ENCODE data around the gene STAT1. TPM values are rescaled to one million over a fixed set of nuclear protein-coding genes. Genes with fewer than 3 reads are reported as not detected.

STAT1 gene
- polyA plus RNA-seq, 1 donor: 78.7 TPM

GRCh38 chr2:190942697-190943096 is 71.3 kb downstream of the STAT1 start:
- no peaks in the 10 kb centered on the region for H3K9me3 ChIP-seq (ENCODE audit: control insufficient read depth, low read depth, low read length)
- DNase-seq: no peak
- peaks cover 13% of the 10 kb centered on the region for H3K4me1 ChIP-seq (ENCODE audit: control insufficient read depth, insufficient read depth, low read length)
- H3K4me3 ChIP-seq (ENCODE audit: low read length): no peak overlapping the region
- no CpG with 5 or more reads among the region's 2 CpGs for WGBS (ENCODE audit: insufficient coverage, low lambda C conversion rate)
- no peak overlapping the region for H3K27ac ChIP-seq (ENCODE audit: low read length)
- no peaks in the 10 kb centered on the region for H3K36me3 ChIP-seq (ENCODE audit: control insufficient read depth, insufficient read depth, low read length)
- H3K27me3 ChIP-seq (ENCODE audit: control insufficient read depth, insufficient read depth, low read length): no peaks in the 10 kb centered on the region

- no peak for DNase-seq
- no peaks in the 10 kb centered on the region for H3K36me3 ChIP-seq (ENCODE audit: control insufficient read depth, insufficient read depth, low read length)
- WGBS (ENCODE audit: insufficient coverage, low lambda C conversion rate): no CpG with 5 or more reads among the region's 2 CpGs
- H3K4me3 ChIP-seq (ENCODE audit: low read length): no peak overlapping the region
- no peaks in the 10 kb centered on the region for H3K9me3 ChIP-seq (ENCODE audit: control insufficient read depth, low read depth, low read length)
- no peak overlapping the region for H3K27ac ChIP-seq (ENCODE audit: low read length)
- peaks cover 6% of the 10 kb centered on the region for H3K4me1 ChIP-seq (ENCODE audit: control insufficient read depth, insufficient read depth, low read length)
- H3K27me3 ChIP-seq (ENCODE audit: control insufficient read depth, insufficient read depth, low read length): no peaks in the 10 kb centered on the region
Measured at GRCh38 chr2:190941571-190941970, 72.4 kb downstream of the STAT1 start.

DNA sequence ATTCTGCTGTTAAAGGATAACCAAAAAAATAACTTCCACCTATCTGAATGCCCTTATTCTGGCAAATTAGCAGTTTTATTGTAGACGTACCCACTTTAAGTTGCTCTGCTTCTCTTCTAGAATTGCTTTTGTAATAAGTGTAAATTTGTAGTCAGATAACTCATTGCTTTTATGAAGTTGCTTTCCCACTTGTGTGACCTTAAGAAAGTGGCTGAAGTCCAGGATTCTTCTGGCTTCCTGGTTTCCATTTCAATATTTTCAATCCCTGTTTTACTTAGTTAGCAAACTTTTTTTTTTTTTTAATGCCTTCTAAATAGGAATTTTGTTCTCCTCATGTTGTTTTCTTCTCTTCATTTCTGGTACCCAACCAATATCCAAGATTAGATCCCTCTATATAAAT is 73.5 kb downstream of the STAT1 start:
- Histone ChIP-seq H3K36me3 (ENCODE audit: control insufficient read depth, insufficient read depth, low read length) (no peaks in the 10 kb centered on the region), H3K27me3 (ENCODE audit: control insufficient read depth, insufficient read depth, low read length) (no peaks in the 10 kb centered on the region), H3K9me3 (ENCODE audit: control insufficient read depth, low read depth, low read length) (no peaks in the 10 kb centered on the region), H3K27ac (ENCODE audit: low read length) (no peak overlapping the region), H3K4me1 (ENCODE audit: control insufficient read depth, insufficient read depth, low read length) (peaks cover 3% of the 10 kb centered on the region), H3K4me3 (ENCODE audit: low read length) (no peak overlapping the region)
- no peak for DNase-seq
- WGBS (ENCODE audit: insufficient coverage, low lambda C conversion rate): no CpG with 5 or more reads among the region's 1 CpG

DNA sequence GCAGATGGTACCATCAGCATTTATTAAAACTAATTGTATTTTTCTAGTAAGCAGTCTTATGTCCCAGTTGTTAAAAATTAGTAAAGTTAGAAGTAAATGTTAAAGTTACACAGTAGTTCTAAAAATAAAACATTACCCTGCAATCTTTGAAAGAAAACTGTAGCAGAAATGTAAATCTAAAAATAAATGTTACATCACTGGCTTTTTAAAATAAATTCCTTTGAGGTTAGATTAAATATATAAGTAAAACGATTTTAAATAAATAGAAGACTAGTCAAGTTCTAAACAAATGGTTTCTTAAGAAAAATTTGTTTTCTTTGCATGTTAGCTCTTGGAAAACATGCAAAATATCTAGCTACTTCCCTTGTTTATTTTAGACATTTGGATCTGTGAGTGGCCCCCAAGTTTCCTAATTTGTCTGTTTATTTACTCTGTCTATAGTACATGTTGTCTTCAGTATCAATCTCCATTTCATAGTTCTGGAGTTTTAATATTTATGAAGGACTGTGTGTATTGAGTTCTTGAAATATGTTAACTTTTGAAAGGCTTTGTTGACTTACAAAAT is 75.1 kb downstream of the STAT1 start:
- no peaks in the 10 kb centered on the region for H3K9me3 ChIP-seq (ENCODE audit: control insufficient read depth, low read depth, low read length)
- H3K27ac ChIP-seq (ENCODE audit: low read length): no peak overlapping the region
- no peaks in the 10 kb centered on the region for H3K27me3 ChIP-seq (ENCODE audit: control insufficient read depth, insufficient read depth, low read length)
- no peak for DNase-seq
- H3K4me3 ChIP-seq (ENCODE audit: low read length): no peak overlapping the region
- H3K36me3 ChIP-seq (ENCODE audit: control insufficient read depth, insufficient read depth, low read length): peaks cover 2% of the 10 kb centered on the region
- 50% methylated on average over 1 of the region's 1 CpG for WGBS (ENCODE audit: insufficient coverage, low lambda C conversion rate)
- peaks cover 3% of the 10 kb centered on the region for H3K4me1 ChIP-seq (ENCODE audit: control insufficient read depth, insufficient read depth, low read length)

GRCh38 chr2:190935054-190935453 is 78.9 kb downstream of the STAT1 start:
- H3K4me3 ChIP-seq (ENCODE audit: low read length): no peak overlapping the region
- H3K9me3 ChIP-seq (ENCODE audit: control insufficient read depth, low read depth, low read length): no peaks in the 10 kb centered on the region
- peaks cover 20% of the 10 kb centered on the region for H3K36me3 ChIP-seq (ENCODE audit: control insufficient read depth, insufficient read depth, low read length)
- DNase-seq: no peak
- H3K27me3 ChIP-seq (ENCODE audit: control insufficient read depth, insufficient read depth, low read length): no peaks in the 10 kb centered on the region
- H3K4me1 ChIP-seq (ENCODE audit: control insufficient read depth, insufficient read depth, low read length): peaks cover 4% of the 10 kb centered on the region
- no peak overlapping the region for H3K27ac ChIP-seq (ENCODE audit: low read length)

DNA sequence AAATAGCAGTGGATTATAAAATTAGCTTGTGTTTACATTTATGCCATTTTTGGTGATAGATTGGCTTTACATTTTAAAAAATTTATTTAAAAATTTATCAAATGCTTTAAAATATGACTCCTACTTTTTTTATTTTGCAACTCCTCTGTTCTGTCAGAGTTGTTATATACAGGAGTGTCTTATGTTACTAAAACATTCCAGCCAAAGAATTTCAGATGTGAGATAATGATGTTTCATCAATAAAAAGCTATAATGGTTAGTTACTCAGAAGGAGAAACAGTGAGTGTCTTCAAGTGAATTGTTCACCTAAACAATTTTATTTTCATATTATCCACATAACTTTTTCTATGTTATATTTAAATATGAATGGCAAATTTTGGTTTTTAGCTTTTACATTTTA is 80.6 kb downstream of the STAT1 start:
- Histone ChIP-seq H3K36me3 (ENCODE audit: control insufficient read depth, insufficient read depth, low read length) (peaks cover 30% of the 10 kb centered on the region), H3K27ac (ENCODE audit: low read length) (no peak overlapping the region), H3K27me3 (ENCODE audit: control insufficient read depth, insufficient read depth, low read length) (no peaks in the 10 kb centered on the region), H3K4me1 (ENCODE audit: control insufficient read depth, insufficient read depth, low read length) (peaks cover 4% of the 10 kb centered on the region), H3K4me3 (ENCODE audit: low read length) (no peak overlapping the region), H3K9me3 (ENCODE audit: control insufficient read depth, low read depth, low read length) (no peaks in the 10 kb centered on the region)
- no peak for DNase-seq

DNA sequence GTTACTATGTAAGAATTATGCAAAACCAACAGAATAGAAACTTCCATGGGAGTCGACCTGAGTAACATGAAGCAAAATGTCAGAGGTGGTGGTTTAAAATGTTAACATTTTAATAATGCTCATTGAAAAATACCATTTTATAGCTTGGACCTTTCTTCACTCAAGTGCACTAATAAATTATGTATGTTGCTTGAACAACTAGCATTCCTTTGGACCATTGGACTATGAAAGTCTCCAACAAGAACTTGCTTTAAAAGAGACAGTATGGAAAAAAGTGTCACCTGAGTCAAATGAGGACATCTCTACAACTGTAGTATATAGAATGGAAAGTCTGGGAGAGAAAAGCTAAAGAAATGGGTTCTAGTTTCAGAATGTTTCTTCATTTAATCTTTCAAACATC is 81.5 kb downstream of the STAT1 start:
- Histone ChIP-seq H3K4me3 (ENCODE audit: low read length) (no peak overlapping the region), H3K27me3 (ENCODE audit: control insufficient read depth, insufficient read depth, low read length) (no peaks in the 10 kb centered on the region), H3K9me3 (ENCODE audit: control insufficient read depth, low read depth, low read length) (no peaks in the 10 kb centered on the region), H3K27ac (ENCODE audit: low read length) (no peak overlapping the region), H3K36me3 (ENCODE audit: control insufficient read depth, insufficient read depth, low read length) (peaks cover 30% of the 10 kb centered on the region), H3K4me1 (ENCODE audit: control insufficient read depth, insufficient read depth, low read length) (peaks cover 4% of the 10 kb centered on the region)
- DNase-seq: no peak
- no CpG with 5 or more reads among the region's 1 CpG for WGBS (ENCODE audit: insufficient coverage, low lambda C conversion rate)

- Histone ChIP-seq H3K4me3 (ENCODE audit: low read length) (peak overlapping the region; percentile 41), H3K27ac (ENCODE audit: low read length) (peak overlapping the region; percentile 35), H3K4me1 (ENCODE audit: control insufficient read depth, insufficient read depth, low read length) (peaks cover 17% of the 10 kb centered on the region), H3K36me3 (ENCODE audit: control insufficient read depth, insufficient read depth, low read length) (peaks cover 34% of the 10 kb centered on the region), H3K27me3 (ENCODE audit: control insufficient read depth, insufficient read depth, low read length) (no peaks in the 10 kb centered on the region), H3K9me3 (ENCODE audit: control insufficient read depth, low read depth, low read length) (no peaks in the 10 kb centered on the region)
- 100% methylated on average over 1 of the region's 3 CpGs for WGBS (ENCODE audit: insufficient coverage, low lambda C conversion rate)
- no peak for DNase-seq
Measured at GRCh38 chr2:190930411-190930810, 83.6 kb downstream of the STAT1 start.

- H3K36me3 ChIP-seq (ENCODE audit: control insufficient read depth, insufficient read depth, low read length): peaks cover 38% of the 10 kb centered on the region
- H3K27ac ChIP-seq (ENCODE audit: low read length): peak overlapping the region; percentile 35
- H3K9me3 ChIP-seq (ENCODE audit: control insufficient read depth, low read depth, low read length): no peaks in the 10 kb centered on the region
- H3K4me3 ChIP-seq (ENCODE audit: low read length): peak overlapping the region; percentile 41
- WGBS (ENCODE audit: insufficient coverage, low lambda C conversion rate): no CpG with 5 or more reads among the region's 7 CpGs
- peaks cover 20% of the 10 kb centered on the region for H3K4me1 ChIP-seq (ENCODE audit: control insufficient read depth, insufficient read depth, low read length)
- H3K27me3 ChIP-seq (ENCODE audit: control insufficient read depth, insufficient read depth, low read length): no peaks in the 10 kb centered on the region
- no peak for DNase-seq
Measured at GRCh38 chr2:190929919-190930318, 84.1 kb downstream of the STAT1 start.

DNA sequence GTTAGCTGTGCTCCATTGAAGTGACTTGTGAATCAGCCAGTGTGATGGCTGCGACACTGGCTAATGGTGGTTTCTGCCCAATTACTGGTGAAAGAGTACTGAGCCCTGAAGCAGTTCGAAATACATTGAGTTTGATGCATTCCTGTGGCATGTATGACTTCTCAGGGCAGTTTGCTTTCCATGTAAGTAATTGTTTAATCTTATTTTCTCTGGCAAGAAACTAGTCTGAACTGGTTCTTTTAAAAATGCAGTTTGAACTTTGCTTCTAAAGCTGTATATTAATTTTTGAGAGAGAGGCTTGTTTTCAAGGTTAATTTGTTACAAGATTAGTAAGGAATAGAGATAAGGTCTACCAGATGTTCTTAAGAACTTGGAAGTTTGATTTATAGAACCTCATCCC is 86.7 kb downstream of the STAT1 start:
- H3K27me3 ChIP-seq (ENCODE audit: control insufficient read depth, insufficient read depth, low read length): no peaks in the 10 kb centered on the region
- H3K4me1 ChIP-seq (ENCODE audit: control insufficient read depth, insufficient read depth, low read length): peaks cover 25% of the 10 kb centered on the region
- no CpG with 5 or more reads among the region's 2 CpGs for WGBS (ENCODE audit: insufficient coverage, low lambda C conversion rate)
- DNase-seq: peak; percentile 42 to 85
- H3K27ac ChIP-seq (ENCODE audit: low read length): peak overlapping the region; percentile 91
- H3K4me3 ChIP-seq (ENCODE audit: low read length): peak overlapping the region; percentile 41
- no peaks in the 10 kb centered on the region for H3K9me3 ChIP-seq (ENCODE audit: control insufficient read depth, low read depth, low read length)
- H3K36me3 ChIP-seq (ENCODE audit: control insufficient read depth, insufficient read depth, low read length): peaks cover 48% of the 10 kb centered on the region

DNA sequence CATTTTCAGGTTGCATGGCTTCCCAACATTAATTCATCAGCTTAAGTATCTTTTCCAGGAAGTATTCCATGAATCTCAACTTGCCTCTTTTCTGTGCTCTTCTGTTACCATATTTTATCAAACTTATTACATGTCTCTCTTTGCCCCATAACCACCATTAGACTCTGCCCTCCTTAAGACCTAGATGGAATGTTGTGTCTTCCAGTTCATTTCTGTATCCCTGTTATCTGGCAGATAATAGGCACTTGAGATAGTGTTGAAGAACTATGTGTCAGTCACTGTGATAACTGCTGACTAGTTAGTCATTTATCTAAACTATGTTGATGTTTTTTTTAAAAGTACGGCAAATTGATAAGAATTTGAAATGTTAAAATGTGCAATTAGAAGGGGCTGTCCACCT is 91.6 kb downstream of the STAT1 start:
- Histone ChIP-seq H3K36me3 (ENCODE audit: control insufficient read depth, insufficient read depth, low read length) (peaks cover 38% of the 10 kb centered on the region), H3K4me3 (ENCODE audit: low read length) (no peak overlapping the region), H3K9me3 (ENCODE audit: control insufficient read depth, low read depth, low read length) (no peaks in the 10 kb centered on the region), H3K27ac (ENCODE audit: low read length) (peak overlapping the region; percentile 47), H3K4me1 (ENCODE audit: control insufficient read depth, insufficient read depth, low read length) (peaks cover 22% of the 10 kb centered on the region), H3K27me3 (ENCODE audit: control insufficient read depth, insufficient read depth, low read length) (no peaks in the 10 kb centered on the region)
- peak; percentile 53 to 71 for DNase-seq
- no CpG with 5 or more reads among the region's 1 CpG for WGBS (ENCODE audit: insufficient coverage, low lambda C conversion rate)

All from large intestine (tissue), 3 donors.